Lung microvascular endothelial cell (primary cell): ENCODE data around the gene C1orf232. TPM values are rescaled to one million over a fixed set of nuclear protein-coding genes. Genes with fewer than 3 reads are reported as not detected.

Source experiments
- DNase-seq, 2 donors: peaks; one replicate each; pipeline versions ENCODE4 v3.0.0 to v3.0.0-alpha.2; 2010; ENCODE audit warnings: low read depth in 2 of 2
- total RNA-seq: library from RNA; depleted of rRNA; stranded (reverse); fragments of >200 nt; gene quantifications from 2 replicates; pipeline ENCODE4 v1.2.1, GENCODE V29; 2014

C1orf232 gene
- not detected in 2 replicates for total RNA-seq

DNA sequence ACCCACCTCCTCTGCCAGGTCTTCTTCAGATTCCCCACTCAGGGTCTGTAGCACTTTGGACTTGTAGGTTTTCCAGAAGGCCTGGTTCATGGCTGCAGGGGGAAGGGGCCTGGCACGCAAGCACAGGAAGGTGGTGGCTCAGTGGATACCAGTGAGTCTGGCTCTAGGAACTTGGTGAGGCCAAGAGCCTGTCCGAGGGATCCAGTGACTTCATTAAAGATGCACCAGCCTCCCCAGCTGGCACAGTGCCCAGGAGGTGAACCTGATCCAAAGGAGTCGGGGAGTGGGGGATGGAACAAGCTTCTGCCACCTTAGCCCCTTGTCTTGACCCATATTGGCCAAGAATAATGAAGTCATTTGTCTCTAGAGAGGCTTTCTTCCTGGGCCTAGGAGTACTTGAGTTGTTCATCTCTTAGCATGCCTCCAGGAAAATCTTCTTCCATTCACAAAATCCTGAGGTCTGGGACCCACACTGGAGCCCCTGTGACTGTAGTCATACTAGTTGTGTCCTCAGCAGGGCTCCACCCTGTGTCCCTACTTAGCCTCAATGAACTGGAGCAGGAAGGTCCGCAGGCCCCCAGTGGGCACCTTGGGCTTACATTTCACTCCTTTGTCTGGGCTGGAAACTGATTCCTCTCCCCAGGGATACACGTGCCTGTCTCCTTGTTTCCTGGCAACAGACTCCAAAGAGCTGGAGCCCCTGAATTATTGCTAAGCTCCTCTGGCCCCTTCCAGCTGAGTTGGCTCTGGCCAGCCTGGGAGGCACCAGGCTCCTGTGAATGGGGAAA lies at the start of gene C1orf232:
Gene C1orf232, minus strand, starts transcription at position 554 of the 788 bp plus-strand sequence. Its CDS starts 464 bp downstream, at position 90.
- no peak for DNase-seq

GRCh38 chr1:26215246-26215645 lies 46.5 kb upstream of the C1orf232 start:
- DNase-seq = no peak

DNA sequence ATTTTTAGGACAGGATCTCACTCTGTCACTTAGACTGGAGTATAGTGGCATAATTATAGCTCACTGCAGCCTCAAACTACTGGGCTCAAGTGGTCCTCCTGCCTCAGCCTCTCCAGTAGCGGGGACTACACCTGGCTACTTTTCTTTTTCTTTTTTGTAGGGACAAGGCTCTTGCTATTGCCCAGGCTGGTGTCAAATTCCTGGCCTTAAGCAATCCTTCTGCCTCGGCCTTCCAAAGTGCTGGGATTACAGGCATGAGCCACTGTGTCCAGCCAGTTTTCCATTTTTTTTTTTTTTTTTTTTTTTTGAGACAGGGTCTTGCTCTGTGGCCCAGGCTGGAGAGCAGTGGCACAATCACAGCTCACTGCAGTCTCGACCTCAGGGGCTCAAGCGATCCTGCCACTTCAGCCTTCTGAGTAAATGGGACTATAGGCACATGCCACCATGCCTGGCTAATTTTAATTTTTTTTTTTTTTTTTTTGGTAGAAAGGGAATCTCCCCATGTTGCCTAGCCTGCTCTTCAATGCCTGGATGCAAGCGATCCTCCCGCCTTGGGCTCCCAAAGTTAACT lies 44.7 kb upstream of the C1orf232 start:
- no peak for DNase-seq

- no peak for DNase-seq
These were observed 44.0 kb upstream of the C1orf232 start for GRCh38 chr1:26212726-26213125.

GRCh38 chr1:26210147-26210870 lies 41.5 kb upstream of the C1orf232 start:
- DNase-seq = no peak

- DNase-seq = no peak
These were observed 35.0 kb upstream of the C1orf232 start for GRCh38 chr1:26203642-26204318.

GRCh38 chr1:26200413-26200812 lies 31.6 kb upstream of the C1orf232 start:
- no peak for DNase-seq

DNA sequence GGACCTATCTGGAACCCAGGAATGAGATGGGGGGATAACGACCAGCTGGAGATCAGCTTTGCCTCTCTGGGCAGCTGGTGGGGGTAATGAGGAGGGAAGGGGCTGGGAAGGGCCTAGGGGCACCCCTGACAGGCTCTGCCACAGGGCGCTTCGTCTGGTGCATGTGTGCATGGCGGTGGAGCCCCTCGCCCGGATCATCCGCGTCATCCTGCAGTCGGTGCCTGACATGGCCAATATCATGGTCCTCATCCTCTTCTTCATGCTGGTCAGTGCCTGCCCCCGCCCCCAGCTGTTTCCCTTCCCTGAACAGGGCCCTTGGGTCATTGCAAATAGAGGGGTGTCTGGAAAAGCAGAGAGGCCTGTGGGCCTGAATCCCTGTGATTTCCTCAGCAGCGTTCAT lies 29.1 kb upstream of the C1orf232 start:
- no peak for DNase-seq

DNA sequence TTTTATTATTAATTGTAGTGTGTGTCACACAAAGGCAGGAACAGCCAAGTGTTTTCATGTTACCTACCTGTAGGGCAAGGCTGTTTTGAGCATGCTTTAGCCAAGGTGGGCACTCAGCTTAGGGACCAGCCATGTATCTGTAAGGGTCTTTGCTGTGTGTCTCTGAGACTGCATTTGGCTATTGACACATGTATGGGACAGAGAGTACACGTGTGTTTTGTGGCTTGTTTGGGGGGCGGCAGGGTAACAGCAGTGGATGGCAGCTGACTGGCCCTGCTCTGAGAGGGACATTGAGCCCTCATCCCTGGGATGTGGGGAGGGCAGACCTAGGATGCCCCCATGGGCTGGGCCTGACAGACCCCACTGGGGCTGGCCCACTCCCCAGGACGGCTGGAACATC lies 28.5 kb upstream of the C1orf232 start:
- no peak for DNase-seq

DNA sequence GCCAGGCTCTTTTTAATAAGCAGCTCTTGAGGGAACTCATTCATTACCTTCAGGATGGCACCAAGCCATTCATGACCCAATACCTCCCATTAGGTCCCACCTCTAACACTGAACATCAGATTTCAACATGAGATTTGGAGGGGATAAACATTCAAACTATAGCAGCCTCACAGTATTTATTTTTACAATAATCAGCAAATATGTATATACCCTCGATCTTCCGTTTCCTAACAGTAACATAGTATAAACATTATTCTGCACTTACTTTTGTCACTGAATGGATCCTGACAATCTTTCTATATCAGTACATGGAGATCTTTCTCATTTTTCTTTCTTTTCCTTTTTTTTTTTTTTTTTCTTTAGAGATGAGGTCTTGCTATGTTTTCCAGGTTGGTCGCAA lies 27.0 kb upstream of the C1orf232 start:
- DNase-seq = no peak

GRCh38 chr1:26191739-26192138 lies 23.0 kb upstream of the C1orf232 start:
- DNase-seq = no peak

DNA sequence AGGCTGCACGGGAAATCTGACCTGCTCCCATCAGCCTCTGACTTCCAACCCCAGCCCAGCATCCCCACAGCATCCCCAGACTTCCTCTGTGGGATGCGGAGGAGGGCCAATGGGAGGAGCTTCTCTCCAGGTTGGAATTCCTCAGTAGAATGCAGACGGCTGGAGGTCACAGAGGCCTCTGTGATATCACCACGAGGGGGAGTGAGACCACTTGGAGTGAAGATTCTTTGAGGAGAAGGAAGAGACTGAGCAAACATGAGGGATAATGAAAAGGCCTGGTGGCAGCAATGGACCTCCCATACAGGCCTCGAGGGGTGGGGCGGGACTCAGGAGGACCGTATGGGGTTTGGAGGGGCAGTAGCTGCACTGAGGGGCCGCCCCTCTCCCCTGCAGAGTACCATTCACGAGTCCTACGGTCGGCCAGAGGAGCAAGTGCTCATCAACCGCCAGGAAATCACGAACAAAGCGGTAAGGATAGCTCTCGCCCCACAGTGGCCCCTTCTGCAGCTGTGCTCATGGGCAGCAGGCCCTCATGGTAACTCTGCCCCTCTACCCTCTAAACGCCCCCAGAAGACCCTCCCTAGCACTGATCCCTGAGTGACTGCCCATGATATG lies 21.7 kb upstream of the C1orf232 start, which contains the start of gene CATSPER4:
Gene CATSPER4, plus strand, starts transcription at position 230 of the 615 bp plus-strand sequence. Its CDS starts 26 bp downstream, at position 256.
- no peak for DNase-seq

- no peak for DNase-seq
These were observed 21.1 kb upstream of the C1orf232 start for GRCh38 chr1:26189751-26190275.

GRCh38 chr1:26189331-26189730 lies 20.6 kb upstream of the C1orf232 start:
- no peak for DNase-seq

GRCh38 chr1:26188477-26188876 lies 19.7 kb upstream of the C1orf232 start:
- DNase-seq = no peak

DNA sequence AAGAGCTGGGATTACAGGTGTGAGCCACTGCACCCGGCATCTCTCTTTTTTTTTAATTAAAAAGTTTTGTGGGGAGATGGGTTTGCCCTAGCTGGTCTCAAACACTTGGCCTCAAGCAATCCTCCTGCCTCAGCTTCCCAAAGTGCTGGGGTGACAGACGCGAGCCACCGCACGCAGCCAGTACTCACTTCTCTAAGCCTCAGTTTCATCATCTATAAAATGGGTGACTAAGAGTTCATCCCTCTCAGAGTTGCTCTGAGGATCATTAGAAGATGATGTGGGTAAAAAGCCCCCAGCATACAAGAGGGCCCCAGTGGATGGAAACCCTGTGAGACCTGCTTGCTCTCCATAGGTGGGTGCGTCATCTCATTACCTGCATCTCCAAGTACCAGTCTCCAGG lies 19.1 kb upstream of the C1orf232 start:
- no peak for DNase-seq

- DNase-seq = no peak
These were observed 16.1 kb upstream of the C1orf232 start for GRCh38 chr1:26184883-26185282.

DNA sequence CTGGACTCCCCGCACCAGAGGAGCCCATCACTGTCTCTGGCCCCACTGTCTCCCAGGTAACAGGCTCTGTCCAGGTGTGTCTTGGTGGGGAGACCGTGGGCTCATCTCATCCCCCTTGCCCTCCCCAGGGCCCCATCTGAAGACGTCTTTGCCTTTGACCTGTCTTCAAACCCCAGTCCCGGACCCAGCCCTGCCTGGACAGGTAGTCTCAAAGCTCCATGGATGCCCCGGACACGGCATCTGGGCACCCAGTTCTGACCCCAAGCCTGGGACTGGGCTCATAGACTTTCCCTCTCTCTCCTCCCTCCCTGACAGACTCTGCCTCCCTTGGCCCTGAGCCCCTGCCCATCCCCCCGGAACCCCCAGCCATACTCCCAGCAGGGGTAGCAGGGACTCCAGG lies 15.3 kb upstream of the C1orf232 start:
- no peak for DNase-seq

GRCh38 chr1:26182383-26182696 lies 13.6 kb upstream of the C1orf232 start:
- DNase-seq = no peak

DNA sequence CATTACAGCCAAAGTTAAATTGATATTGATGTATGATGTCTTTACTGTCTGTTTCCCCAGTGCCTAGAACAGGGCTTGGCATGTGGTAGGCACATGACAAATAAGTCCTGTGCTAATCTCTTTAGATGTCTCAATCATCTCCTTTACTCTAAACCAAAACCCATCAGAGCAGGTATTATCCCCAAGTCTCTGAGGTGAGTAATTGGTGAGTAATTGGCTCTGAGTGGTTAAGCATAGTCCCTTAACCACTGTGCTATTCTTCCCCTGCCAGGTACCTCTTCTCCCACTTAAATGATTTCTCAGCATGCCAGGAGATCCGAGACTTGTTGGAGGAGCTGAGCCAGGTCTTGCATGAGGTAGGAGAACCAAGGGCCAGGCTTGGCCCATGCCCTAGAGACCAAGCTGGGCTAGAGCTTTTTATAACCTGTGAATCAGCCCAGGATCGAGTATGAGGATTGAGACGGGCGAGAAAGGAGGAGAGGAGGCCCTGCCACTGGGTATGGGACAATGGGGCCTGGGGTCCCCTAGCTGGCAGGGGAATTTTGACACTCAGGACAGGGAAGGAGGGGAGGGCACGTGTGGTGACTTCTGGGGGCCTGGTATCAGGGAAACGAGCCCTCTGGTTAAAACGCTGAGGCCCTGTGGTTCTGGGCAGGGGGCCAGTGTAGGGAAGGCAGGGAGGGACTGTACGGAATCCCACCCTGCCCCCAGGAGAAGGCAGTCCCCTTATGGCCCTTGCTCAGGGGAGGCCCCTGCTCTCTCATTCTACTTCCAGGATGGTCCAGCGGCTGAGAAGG lies 13.0 kb upstream of the C1orf232 start:
- DNase-seq = no peak
